NCI-H128 (cell line): ENCODE results near the gene TMEM141.
"Not testable (repeated sequence)": the region's sequence is repeated elsewhere in the genome, so short reads cannot be mapped to it uniquely, and the experiment has no call there.

Source experiments
- DNase-seq: peaks from one replicate; lab custom pipeline; 2025; ENCODE audit not compliant: unreplicated experiment; lab: John Stamatoyannopoulos, UW

The TMEM141 gene

GRCh38 chr9:136831002-136831719 is 40.0 kb downstream of the TMEM141 start:
- DNase-seq = no peak

DNA sequence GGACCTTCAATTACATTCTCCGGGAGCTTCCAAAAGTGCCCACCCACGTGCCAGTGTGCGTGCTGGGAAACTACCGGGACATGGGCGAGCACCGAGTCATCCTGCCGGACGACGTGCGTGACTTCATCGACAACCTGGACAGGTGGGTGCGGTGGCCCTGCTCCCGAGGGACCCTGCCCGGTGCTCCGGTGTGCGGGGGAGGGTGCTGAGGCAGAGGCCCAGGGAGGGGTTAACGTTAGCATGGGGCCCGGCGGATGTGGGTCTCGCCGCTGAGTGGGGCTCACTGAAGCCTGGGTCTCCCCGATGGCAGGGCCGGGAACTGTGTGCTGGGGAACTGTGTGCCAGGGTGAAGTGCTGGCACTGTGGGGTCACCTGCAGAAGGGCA is 40.6 kb downstream of the TMEM141 start:
- DNase-seq = no peak

DNA sequence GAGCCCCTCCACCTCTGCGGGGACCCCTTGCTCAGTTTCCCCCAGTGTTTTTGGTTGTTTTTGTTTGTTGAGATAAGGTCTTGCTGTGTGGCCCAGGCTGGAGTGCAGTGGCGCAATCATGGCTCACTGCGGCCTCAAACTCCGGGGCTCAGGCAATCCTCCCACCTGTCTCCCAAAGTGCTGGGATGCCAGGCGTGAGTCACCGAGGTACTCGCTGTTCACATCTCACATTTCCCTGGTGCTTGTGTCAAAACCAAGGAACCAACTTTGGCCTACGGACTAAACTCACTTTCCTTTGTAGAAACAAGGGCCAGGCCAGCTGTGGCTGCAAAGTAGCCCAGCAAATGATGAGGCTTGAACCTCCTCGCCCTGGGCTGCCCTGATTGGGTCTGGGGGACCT is 41.4 kb downstream of the TMEM141 start:
- no peak for DNase-seq

DNA sequence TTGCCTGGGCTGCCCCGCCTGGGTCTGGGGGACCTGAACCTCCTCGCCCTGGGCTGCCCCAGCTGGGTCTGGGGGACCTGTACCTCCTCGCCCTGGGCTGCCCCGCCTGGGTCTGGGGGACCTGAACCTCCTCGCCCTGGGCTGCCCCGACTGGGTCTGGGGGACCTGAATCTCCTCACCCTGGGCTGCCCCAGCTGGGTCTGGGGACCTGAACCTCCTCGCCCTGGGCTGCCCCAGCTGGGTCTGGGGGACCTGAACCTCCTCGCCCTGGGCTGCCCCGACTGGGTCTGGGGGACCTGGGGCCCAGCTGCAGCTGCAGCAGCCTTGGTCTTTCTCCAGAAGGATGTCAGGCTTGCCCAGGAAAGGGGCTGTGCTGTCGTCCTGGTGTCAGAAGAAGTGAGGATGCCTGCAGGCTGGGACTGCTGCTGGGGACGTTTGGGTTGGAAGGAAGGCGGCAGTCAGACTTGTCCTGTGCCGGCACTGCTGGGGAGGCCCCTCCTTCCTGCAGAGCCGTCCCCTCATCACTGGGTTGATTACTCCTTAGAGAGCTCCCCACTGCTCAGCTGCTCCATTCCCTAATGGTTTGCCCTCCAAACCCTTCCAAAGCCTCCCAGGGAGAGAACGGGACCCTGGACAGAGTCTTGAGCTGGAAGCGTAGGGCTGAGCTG is 42.4 kb downstream of the TMEM141 start:
- DNase-seq = not testable (repeated sequence)

DNA sequence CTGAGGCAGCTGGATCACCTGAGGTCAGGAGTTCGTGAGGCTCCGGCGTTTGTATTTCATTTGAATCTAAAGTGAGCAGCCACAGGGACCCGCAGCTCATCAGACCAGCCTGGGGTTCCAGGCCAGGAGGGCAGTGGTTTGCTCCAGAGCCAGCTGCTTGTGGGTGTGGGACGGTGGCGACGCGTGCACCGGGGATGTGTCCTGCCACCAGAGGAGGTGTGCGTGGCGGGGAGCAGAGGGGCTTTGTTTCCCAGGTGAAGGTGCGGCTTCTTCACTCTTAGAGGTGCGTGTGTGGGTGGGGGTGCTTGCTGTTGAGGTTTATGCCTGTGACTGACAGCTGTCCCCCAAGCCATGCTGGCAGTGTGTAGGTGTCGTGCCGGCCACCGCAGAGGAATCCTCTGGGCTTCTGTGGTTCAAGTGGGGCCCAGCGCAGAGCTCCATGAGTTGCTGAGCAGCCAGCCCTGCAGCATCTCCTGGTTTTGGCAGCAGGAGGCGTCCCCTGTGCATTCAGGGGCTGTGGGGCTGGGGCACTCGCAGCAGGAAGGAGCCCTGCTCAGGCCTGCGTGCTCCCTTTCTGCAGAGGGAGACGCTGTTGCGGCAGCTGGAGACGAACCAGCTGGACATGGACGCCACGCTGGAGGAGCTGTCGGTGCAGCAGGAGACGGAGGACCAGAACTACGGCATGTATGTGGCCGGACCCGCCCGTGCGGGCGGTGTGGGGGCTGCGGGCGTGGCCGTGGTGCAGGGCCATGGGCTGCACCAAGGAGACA is 44.2 kb downstream of the TMEM141 start:
- no peak for DNase-seq

DNA sequence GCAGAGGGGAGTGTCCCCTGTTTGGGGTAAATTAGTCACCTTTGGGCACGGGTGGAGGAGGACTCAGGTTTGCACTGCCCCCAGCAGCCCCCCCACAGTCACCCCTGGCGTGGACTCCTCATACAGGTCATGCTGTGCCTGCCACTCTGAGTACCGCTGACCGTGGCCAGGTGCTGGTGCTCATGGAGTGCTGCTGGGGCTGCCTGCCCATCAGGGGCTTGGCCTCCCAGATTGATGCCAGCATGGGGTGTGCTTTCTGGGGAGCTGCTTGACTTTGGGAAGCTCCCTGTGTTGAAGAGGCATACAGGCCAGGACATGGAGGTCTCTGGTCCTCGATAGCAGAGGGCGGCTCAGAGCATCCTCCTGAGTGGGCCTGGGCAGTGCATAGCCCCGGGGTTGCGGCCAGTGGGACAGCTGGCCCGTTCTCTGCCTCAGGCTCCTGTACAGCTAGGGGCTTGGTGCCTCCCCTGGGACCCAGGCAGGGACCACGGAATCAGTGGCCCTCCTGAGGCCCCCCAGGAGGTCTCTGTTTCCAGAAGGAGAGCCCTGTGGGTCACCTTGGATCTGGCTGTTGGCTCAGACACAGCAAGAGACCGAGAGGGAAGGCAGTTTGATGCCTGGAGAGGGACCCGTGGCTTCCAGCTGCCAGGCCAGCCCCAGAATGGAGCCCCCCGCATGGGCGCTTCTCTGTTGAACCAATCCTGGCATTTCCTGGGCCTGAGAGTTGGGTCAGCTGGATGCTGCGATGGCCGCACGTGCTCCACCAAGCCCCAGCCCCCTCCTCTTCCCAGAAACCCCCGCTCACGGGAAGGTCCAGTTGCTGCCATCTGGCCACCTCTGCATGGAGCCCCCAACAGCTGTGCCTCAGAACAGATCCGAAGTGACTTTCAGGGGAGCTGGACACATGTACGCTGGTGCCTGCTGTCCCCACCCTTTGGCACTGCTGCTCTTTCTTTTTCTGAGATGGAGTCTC is 45.1 kb downstream of the TMEM141 start:
- DNase-seq = no peak

DNA sequence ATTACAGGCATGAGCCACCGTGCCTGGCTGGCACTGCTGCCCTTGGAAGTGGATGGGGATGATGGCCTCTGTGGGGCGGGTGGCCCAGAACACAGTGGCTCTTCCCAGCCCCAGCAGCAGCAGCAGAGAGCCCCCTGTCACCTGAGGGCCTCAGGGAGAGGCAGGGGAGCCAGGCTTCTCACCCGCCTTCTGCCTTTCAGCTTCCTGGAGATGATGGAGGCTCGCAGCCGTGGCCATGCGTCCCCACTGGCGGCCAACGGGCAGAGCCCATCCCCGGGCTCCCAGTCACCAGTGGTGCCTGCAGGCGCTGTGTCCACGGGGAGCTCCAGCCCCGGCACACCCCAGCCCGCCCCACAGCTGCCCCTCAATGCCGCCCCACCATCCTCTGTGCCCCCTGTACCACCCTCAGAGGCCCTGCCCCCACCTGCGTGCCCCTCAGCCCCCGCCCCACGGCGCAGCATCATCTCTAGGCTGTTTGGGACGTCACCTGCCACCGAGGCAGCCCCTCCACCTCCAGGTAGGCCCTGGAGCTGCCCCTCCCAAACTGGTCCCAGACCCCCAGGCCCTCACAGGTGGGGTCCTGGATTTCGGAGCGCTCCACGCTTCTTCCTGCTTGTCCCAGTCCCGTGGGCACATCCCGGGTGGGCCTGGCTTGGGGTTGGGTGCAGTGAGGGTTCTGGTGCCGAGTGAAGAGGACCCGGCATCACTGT is 46.2 kb downstream of the TMEM141 start:
- DNase-seq = no peak

GRCh38 chr9:136837856-136838277 is 46.7 kb downstream of the TMEM141 start:
- not testable (repeated sequence) for DNase-seq

DNA sequence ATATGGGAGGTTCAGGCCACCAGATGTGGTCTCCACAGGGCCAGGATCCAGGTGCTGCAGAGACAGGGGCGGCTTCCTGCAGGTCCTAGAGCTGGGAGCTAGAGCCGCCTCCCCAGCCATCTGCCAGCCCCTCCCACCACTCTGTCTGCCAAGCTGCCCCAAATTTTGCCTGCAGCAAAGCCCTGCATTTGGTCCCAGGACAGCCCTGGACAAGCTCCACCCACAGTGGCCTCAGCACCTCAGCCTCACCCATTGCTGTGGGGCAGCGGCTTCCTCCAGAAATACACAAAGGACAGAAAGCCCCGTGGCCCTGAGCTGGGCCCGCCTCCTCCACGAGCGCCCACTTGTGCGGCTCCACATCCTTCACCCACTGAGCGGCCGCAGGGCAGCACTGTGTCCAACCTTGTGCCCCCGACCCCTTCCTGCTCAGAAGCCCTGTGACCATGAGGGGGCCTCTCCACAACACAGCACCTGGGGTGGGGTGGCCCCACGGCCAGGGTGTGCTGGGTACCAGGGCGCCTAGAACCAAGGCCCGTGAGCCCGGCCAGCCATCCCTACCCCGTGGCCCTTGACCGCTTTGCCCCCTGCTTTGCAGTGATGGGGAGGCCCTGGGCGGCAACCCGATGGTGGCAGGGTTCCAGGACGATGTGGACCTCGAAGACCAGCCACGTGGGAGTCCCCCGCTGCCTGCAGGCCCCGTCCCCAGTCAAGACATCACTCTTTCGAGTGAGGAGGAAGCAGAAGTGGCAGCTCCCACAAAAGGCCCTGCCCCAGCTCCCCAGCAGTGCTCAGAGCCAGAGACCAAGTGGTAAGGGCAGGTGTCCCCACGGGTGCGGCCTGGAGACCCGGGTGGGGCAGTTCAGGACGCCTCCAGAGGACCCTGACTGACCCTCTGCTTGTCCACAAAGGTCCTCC is 47.4 kb downstream of the TMEM141 start:
- DNase-seq = no peak

- DNase-seq = no peak
Observed at GRCh38 chr9:136839229-136840139, 48.3 kb downstream of the TMEM141 start.

GRCh38 chr9:136840140-136840876 is 49.2 kb downstream of the TMEM141 start:
- no peak for DNase-seq

- DNase-seq = peak; percentile 72
Observed at GRCh38 chr9:136840877-136841645, 49.9 kb downstream of the TMEM141 start.

- DNase-seq = not testable (repeated sequence)
Observed at GRCh38 chr9:136841646-136842379, 50.7 kb downstream of the TMEM141 start.

- peak; percentile 62 for DNase-seq
Observed at GRCh38 chr9:136842380-136842948, 51.3 kb downstream of the TMEM141 start, which contains the start of gene AJM1. Gene AJM1 (plus strand): TSS chr9:136842478. CDS start chr9:136844415, 1,937 bp downstream.
